GM19023 (cell line): ENCODE measurements around the gene KCNJ18.
"Not testable (repeated sequence)": the region's sequence is repeated elsewhere in the genome, so short reads cannot be mapped to it uniquely, and the experiment has no call there.

Experiments
- ATAC-seq: cut with Tn5 transposase; IDR thresholded peaks from one replicate; pipeline ENCODE4 v1.9.1; 2021; ENCODE audit warnings: mild to moderate bottlenecking, moderate library complexity; ENCODE audit not compliant: unreplicated experiment

Gene KCNJ18

DNA sequence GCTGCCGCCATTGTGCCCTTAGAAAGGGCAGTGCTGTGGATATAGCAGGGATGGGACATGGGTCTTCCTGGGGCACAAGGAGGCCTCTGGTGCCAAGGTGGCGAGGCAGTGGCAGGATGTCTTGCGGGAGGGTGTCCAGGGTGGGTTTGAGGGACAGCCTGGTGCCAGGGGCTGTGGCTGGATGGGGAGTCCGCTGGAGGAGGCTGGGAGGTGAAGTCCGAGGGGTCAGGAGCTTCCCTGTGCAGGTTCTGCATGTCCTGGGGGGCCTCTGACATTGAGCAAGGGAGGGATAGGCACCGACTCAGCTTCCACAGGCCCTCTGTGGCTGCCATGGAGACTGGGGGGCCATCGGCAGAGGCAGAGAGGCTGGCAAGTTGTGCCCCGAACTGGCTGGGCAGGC, 9.7 kb downstream of the KCNJ18 start:
- not testable (repeated sequence) for ATAC-seq

DNA sequence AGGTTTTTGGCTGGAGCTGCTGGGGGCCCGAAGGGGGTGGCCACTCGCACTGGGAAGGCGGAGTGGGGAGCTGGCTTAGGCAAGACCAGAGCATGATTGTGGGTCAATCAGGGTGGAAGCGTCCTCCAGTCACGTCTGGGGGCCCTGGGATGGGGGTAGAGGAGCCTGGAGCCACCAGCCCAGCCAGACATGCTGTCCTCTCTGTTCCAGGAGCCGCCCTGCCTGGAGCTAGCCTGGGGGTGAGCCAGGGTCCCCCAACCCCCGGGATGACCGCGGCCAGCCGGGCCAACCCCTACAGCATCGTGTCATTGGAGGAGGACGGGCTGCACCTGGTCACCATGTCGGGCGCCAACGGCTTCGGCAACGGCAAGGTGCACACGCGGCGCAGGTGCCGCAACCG, 10.2 kb downstream of the KCNJ18 start:
- ATAC-seq: not testable (repeated sequence)

DNA sequence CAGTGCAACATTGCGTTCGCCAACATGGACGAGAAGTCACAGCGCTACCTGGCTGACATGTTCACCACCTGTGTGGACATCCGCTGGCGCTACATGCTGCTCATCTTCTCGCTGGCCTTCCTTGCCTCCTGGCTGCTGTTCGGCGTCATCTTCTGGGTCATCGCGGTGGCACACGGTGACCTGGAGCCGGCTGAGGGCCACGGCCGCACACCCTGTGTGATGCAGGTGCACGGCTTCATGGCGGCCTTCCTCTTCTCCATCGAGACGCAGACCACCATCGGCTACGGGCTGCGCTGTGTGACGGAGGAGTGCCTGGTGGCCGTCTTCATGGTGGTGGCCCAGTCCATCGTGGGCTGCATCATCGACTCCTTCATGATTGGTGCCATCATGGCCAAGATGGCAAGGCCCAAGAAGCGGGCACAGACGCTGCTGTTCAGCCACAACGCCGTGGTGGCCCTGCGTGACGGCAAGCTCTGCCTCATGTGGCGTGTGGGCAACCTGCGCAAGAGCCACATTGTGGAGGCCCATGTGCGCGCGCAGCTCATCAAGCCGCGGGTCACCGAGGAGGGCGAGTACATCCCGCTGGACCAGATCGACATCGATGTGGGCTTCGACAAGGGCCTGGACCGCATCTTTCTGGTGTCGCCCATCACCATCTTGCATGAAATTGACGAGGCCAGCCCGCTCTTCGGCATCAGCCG, 10.8 kb downstream of the KCNJ18 start:
- ATAC-seq: not testable (repeated sequence)

DNA sequence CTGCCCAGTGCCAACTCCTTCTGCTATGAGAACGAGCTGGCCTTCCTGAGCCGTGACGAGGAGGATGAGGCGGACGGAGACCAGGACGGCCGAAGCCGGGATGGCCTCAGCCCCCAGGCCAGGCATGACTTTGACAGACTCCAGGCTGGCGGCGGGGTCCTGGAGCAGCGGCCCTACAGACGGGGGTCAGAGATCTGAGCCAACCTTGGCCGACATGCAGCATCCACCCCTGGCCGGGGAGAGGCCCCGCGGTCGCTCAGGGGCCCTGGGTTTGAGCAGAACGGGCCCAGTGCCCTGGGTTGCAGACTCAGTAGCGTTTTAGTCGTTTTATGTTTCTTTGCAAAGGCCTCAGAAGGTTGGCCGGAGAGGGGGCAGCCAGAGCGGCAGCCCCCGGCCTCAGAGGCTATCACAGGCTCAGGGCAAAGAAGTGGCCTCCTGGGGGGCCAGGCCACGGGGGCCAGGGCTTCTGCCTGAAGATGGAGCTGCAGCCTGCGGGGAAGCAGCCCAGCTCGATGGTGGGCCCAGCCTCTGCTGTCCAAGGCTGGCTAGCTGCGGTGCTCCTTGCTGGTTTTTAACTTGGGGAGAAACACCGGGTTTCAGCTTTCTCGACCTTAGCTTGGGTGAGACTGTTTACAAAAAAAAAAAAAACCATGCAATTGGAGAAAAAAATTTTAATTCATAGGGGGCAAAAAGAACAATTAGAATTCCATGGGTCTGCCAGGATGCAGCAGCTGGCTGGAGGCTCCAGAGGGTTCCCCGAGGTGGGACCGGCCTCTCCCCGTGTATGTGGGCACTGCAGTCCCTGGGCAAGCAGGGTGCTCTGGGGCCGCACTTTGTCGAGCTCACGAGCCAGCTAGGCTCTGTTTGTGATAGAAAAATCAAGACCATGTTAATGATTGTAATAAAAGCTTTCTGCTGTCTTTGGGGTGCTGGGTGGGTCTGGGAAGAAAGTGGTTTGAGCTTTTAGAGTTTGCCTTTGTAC, 11.9 kb downstream of the KCNJ18 start:
- not testable (repeated sequence) for ATAC-seq

DNA sequence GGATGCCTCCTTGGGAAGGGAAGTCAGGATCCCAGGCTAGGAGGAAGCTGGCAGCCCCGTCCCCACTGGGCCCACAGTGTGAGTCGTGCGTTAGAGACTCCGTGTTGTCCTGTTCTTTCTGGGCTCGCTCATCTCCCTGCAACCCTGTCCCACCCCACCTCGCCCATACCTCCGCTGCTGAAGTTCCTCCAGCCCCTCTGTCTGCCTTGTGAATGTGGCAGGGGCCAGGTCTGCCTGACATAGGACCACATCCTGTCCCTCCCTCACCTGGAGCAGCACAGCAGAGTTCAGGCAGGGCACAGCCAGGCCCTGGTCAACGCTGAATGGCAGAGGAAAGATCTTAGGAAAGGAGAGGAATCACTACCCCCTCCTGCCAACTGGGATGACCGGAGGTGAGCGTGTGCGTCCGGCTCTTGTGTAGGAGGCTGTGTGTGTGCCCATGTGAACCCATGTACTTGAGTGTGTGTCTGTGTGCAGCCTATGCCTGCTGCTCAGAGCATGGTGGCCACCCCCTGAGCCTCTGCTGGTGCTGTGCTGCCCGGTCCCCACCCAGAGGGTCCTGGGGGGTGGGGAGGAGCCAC, 12.8 kb downstream of the KCNJ18 start:
- ATAC-seq: no peak

DNA sequence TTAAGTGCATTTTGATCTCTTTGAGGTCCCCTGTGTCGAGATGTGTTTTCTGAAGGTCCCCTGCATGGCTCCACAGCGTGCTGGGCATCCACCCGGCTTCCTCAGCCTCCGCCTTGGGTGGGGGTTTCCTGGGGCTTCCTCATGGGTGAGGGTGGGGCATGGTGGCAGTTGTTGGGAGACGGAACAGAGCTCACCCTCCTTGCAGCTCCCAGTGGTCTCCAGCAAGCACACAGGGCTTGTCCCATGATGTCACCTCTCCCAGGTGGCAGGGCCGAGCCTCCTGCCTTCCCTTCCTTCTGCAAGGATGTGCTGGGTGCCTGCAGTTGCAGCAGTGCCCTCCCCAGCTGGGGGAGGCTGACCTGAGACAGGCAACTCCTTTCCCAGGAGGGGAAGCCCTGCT, 13.4 kb downstream of the KCNJ18 start:
- not testable (repeated sequence) for ATAC-seq

DNA sequence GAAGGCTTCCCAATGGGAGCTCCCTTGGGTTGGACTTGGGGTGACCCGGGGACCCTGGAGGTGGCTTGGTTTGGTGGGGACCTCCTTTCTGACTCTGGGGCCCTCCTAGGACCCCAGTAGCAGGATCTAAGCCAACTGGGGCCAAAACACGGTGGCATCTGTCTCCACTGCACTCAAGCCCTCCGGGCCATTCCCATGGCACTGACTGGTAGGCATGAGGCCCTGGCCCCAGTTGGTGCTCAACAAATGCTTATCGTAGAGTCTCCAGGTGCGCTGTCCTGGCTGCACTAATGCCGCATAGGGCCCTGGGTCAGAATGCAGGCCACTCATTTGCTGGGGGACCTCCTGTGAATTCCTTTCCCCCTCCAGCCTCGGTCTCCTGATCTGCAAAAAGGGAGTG, 14.2 kb downstream of the KCNJ18 start:
- ATAC-seq: not testable (repeated sequence)

DNA sequence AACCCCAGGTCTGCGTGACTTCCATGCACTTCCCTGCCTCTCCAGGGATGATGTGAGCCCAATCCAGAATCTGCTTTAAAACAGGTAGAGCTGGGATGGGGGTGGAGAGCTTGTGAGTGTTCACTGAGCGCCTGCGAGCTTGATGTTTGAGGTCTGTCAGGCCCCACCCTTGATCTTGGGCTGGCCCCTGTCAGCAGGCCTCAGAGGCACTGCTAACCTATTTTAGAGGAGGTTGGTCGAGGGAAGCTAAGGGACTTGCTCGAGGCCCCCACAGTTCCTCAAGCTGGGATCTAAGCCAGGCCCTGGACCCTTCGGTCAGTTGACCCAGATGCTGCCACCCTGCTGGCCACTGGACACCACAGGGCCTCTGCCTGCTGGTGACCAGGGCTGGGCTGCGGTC, 14.8 kb downstream of the KCNJ18 start:
- ATAC-seq: not testable (repeated sequence)

DNA sequence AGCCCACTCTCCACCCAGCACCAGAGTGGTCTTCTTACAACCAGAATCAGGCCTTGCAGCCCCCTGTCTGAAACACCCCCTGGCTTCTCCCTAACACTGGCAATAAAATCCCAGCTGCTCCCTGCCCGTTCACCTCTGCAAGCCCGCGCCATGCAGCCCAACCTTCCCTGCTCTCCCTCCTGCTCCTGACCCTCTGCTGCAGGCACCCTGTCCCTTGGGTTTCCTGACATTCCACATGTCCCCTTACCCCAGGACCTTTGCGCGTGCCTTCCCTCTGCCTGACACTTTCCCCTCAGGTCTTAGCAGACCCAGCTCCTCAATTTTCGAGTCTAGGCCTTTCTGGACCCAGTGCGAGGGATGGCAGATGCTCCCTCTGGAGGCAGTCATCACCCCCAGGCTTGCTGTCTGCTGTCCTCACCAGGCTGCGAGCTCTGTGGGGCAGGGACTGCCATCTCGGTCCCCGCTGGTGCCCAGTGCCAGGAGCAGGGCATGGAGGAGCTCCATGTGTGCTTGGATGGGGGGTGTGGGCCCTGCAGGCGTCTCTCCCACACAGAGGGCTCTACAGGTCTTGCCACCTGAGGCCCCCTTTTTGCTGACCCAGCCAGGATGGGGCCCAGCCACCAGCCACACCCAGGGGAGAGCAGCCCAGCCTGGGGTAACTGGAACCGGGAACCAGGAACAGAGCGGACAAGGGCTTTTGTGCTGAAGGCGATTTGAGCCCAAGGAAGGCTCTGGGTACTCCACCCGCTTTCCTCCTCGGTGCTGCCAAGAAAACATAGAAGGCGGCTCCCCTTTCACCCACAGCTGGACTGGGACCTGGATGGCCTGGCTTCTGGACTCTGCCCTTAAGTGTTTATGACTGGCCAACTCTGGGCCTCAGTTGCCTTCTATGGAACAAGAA, 15.6 kb downstream of the KCNJ18 start:
- ATAC-seq: not testable (repeated sequence)

DNA sequence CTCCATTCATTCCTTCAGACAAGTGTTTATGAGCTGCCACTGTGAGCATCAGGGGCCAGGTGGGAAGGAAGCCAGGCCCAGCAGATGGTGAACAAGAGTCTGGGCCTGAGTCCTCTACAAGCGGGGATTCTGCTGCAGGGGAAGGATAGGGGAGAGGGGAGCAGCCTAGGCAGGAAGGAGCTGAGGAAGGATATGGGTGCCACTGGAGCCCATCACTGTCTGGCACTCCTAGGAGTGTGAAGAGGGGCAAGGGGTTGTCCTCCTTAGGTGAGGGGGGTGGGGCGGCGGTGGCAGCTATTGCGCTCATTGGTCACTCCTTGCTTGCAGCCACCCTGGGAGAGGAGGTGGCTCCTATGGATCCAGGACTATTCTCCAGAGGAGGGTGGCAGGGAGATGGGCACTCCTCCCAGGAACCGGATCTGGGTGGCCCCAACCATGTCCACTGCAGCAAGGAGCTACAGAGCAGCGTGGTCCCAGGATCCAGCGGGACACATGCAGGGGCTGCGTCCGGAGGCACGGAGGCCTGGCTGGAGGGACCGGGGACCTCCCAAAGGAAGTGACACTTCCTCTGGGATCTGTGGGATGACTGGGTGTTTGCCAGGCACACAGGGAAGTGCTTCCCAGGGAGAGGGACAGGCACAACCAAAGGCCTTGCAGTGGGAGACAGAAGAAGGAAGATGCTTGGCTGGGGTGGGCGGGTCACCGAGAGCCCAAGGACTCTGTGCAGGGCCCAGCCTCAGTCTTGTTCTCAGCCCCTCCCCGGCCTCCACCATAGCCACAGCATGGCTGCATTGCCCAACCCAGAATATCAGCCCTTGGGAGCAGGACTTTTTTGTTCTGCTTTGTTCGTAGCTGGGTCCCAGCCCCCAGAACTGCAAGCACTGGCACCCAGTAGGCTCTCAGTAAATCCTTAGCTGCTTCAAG, 16.6 kb downstream of the KCNJ18 start:
- ATAC-seq: not testable (repeated sequence)

DNA sequence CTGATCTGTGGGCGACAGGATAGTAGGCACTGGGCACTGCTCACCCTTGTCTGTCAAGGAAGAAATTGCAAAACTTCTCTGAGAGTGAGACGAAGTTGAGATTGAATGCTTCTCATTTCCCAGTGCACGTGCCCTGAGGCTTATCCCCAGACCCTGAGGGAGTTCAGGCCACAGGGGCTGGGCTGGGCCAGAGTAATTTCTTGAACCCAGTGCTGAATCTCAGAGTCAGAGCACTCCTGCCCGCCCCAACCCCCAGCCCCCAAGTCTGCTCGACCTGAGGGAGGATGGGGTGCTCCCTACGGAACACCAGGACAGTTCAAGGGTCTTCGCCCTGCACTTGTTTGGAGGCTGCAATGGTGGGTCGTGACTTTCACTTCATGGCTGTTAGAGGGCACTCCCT, 17.7 kb downstream of the KCNJ18 start:
- ATAC-seq: not testable (repeated sequence)

DNA sequence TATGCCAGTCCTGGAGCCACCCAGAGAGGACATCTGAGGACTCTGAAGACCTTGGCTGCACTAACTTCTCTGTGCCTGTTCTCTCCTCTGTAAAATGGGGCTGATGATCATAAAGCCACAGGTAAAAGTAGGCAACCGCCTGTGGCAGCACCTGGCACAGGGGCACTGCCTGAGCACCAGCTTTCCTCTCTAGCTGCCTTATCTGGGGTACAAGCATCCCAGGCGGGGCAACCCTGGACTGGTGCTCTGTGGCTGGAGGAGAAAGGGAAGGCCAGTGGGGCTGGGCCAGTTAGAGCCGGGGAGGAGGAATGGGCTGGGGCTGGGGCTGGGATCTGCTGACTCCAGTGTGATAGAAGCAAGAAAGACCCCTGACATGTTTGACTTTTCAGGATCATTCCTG, 18.2 kb downstream of the KCNJ18 start:
- ATAC-seq: not testable (repeated sequence)

DNA sequence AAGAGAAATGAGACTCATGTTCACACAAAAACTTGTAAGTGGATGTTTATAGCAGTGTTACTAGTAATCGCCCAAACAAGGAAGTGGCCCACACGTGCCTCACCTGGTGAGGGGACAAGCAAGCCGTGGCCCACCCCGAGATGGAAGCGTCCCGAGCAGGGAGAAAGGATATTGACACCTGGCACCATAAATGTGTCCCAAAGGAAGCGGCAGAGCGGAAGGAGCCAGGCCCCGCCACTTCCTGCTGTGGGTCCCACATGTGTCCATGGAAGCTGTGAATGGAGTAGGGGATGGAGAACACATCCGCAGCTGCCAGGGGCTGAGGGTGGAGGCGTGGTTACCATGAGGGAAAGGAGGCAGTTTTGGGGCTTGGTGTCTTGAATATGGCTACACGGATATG, 18.9 kb downstream of the KCNJ18 start:
- no peak for ATAC-seq

DNA sequence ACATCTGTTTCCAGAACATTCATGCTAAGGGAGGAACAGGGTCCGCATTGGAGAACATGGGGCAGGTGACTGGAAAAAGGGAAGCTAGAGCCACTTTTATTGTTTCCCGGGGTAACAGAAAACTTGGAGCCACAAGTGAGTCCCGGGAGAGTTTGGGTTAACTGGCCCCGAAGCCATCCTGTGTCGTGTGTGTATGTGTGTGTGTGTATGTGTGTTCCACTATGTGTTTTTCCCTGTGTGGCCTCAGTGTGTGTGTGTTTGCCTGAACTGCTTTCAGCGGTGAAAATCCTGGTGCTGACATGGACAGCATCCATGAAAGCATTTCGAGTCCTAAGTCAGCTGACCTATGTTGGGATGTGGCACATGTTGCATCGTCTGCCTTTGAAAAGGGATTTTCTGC, 20.7 kb downstream of the KCNJ18 start:
- ATAC-seq: not testable (repeated sequence)

DNA sequence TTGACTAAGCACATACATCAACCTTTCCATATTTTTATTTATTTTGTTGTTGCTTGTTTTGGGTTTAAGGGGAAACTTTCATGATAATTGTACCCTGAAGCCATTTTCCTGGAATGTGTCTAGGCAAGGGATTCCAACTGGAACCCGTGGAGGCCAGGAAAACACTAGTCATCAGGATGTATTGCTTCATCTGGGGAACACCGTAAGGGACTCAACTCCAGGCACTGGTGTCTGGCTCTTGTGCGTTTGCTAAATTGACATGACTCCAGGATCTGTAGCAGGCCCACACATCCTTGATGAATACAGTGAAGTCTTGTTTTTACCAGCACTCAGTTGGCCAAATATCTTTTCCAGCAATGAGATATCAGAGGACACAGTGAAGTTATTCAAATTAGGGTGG, 21.3 kb downstream of the KCNJ18 start:
- not testable (repeated sequence) for ATAC-seq

DNA sequence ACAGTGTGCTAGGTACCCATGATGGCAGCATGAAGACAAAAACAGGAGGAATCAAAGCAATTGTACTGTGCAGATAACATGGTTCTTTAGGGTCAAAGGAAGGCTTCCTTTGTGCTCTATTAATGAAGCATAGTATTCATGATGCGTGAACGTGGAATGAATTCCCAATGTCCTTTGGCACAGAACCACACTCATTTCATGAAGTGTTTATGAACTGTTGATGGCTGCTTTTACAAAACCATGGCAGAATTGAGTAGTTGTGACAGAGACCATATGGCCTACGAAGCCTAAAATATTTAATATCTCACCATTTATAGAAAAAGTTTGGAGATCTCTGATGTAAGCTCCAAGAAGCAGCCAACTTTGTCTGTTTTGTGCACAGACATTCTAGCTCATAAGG, 22.4 kb downstream of the KCNJ18 start:
- not testable (repeated sequence) for ATAC-seq

DNA sequence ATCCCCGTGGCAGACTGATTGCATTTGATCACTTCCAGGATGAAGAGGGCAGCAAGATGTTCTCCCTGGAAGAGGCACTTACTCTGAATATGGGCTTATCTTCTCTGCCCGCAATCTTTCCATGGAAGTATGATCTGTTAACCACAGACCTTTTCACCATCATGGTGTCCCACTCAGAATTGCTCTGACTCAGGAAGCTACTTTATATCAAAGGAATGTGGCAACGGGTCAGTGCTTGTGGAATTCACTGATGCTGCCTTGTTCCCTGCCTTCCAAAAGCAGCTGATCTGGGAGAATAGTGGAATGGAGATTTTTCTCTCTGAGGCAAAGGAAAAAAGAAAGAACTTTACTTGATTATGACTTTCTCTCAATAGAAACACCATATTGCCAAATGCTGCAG, 23.6 kb downstream of the KCNJ18 start:
- ATAC-seq: not testable (repeated sequence)

DNA sequence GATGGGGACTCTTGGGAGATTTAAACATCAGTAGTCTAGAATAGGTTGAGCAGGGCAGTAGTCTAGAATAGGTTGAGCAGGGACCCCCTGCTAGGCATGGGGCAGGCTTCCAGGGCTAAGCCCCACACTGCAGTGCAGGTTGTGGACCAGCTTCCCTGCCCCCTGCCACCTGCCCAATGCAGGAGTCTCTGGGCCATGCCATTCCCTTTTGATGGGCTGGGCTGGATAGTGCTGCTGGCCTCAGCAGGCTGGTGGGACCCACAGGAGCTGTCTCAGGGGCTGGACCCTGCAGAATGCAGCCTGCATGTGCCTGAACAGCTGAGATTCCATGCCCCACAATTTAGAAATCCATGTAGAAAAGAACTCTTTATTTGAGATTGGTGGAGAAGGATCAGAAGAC, 26.6 kb downstream of the KCNJ18 start:
- ATAC-seq: not testable (repeated sequence)

DNA sequence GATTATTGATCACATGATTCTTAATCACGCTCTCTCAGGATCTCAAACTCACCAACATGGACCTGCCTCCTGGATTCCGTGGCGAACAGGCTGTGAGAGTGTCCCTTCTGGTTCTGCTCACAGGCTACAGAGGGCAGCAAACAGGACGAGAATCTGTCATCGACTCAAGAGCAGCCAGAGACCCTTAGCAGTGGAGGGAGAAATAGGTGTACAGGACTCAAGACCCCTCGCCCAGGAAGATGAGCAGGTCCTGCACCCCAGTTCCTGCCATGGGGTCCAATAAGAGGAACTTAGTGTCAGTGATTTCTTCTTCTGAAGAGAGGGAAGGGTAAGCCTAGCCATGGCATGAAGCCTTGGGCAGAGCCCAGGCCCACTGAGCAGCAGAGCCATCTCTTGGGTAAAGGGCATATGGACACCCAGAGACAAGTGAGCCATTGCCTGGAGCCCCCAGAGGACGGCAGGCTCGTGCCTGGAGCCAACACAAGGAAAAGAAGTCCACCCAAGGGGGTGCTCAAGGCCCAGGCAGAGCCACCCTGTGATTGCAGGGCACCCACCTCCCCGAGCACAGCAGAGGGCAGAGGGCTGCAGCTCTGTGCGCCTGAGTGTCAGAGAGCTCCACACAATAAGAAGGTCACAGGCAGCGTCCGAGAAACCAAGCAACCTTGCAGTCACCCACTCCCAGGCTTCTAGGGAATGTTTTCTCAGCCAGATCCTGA, 27.3 kb downstream of the KCNJ18 start:
- not testable (repeated sequence) for ATAC-seq
